HepG2 (cell line): Measurements from ENCODE around the gene PBX1.

Source experiments
- CTCF ChIP-seq: sonication (generic); formaldehyde crosslinking; IDR thresholded peaks from 2 replicates; pipeline ENCODE4 v1.5.0; 2020; ENCODE audit warnings: mild to moderate bottlenecking, missing genetic modification reagents, moderate library complexity
- RXRB ChIP-seq: IDR thresholded peaks from 2 replicates; pipeline ENCODE4 v1.6.1; 2016; ENCODE audit warnings: borderline replicate concordance, missing genetic modification reagents, missing compliant biosample characterization
- STAG1 ChIP-seq: sonication (generic); formaldehyde crosslinking; IDR thresholded peaks from 2 replicates; pipeline ENCODE4 v1.4.0; 2020; ENCODE audit warnings: missing genetic modification reagents
- ZNF513 ChIP-seq: sonication (generic); formaldehyde crosslinking; conservative IDR thresholded peaks from 2 replicates; pipeline ENCODE4 v1.5.0; 2020; ENCODE audit warnings: missing genetic modification reagents
- ZNF710 ChIP-seq: sonication (generic); formaldehyde crosslinking; IDR thresholded peaks from 2 replicates; pipeline ENCODE4 v1.5.0; 2020; ENCODE audit warnings: mild to moderate bottlenecking, missing genetic modification reagents, borderline replicate concordance

GRCh38 chr1:164769486-164770130 lies 210.6 kb downstream of the PBX1 start:
- TF ChIP-seq CTCF (CRISPR knock-in tag): no peak
- no peak for TF ChIP-seq RXRB
- TF ChIP-seq ZNF710 (CRISPR knock-in tag): no peak
- TF ChIP-seq ZNF513: no peak
- TF ChIP-seq STAG1 (CRISPR knock-in tag): no peak
